H1 (cell line): ENCODE results near the gene UBE2G2. TPM values are rescaled to one million over a fixed set of nuclear protein-coding genes. Genes with fewer than 3 reads are reported as not detected.

Experiments
- CTCF ChIA-PET: fragments of 300-600 bp; sonication (Branson Sonifier 250); formaldehyde crosslinking; loops from one replicate; lab custom pipeline; 2021; ENCODE audit not compliant: partially characterized antibody; lab: Charles Lee
- POLR2A ChIA-PET: fragments of 300-600 bp; sonication (Branson Sonifier 250); formaldehyde crosslinking; loops from one replicate; lab custom pipeline; 2021; ENCODE audit warnings: inconsistent platforms; ENCODE audit not compliant: partially characterized antibody; lab: Charles Lee
- DNase-seq, 2 experiments: peaks; one replicate each; pipeline versions ENCODE4 v3.0.0 to v3.0.0-alpha.2; 2010 to 2022; ENCODE audit warnings: low spot score in 2 of 2, low read depth in 1 of 2, mixed read lengths in 1 of 2
- FAIRE-seq: peaks from 2 replicates; lab custom pipeline; 2011; peaks lifted over from hg19 to GRCh38; lab: Jason Lieb, UNC
- H2AFZ ChIP-seq: 2 replicates; pipeline ENCODE4 v1.8.1; 2012; ENCODE audit warnings: low read length, inconsistent platforms
- H2AK5ac ChIP-seq: 2 replicates; pipeline ENCODE4 v1.6.1; 2013; ENCODE audit warnings: low read depth, low read length
- H2BK120ac ChIP-seq: replicated peaks from 2 replicates; pipeline ENCODE3; 2013; ENCODE audit warnings: low read depth, low read length, inconsistent platforms
- H2BK12ac ChIP-seq: 2 replicates; pipeline ENCODE4 v1.6.1; 2013; ENCODE audit warnings: low read depth, low read length
- H2BK15ac ChIP-seq: 2 replicates; pipeline ENCODE4 v1.6.1; 2013; ENCODE audit warnings: low read length
- H2BK20ac ChIP-seq: 2 replicates; pipeline ENCODE4 v1.6.1; 2013; ENCODE audit warnings: low read length
- H2BK5ac ChIP-seq: 2 replicates; pipeline ENCODE4 v1.6.1; 2013; ENCODE audit warnings: low read depth, low read length
- H3K14ac ChIP-seq: 2 replicates; pipeline ENCODE4 v1.6.1; 2013; ENCODE audit warnings: inconsistent platforms; ENCODE audit not compliant: insufficient read length
- H3K18ac ChIP-seq: 2 replicates; pipeline ENCODE4 v1.6.1; 2013; ENCODE audit warnings: low read length; ENCODE audit errors: extremely low read depth
- H3K23ac ChIP-seq: 2 replicates; pipeline ENCODE4 v1.6.1; 2013; ENCODE audit warnings: inconsistent platforms; ENCODE audit not compliant: insufficient read length
- H3K23me2 ChIP-seq: 2 replicates; pipeline ENCODE4 v1.6.1; 2013; ENCODE audit warnings: low read depth, low read length
- H3K27ac ChIP-seq: 2 replicates; pipeline ENCODE4 v1.6.1; 2011; ENCODE audit warnings: low read depth, low read length, inconsistent platforms
- H3K27me3 ChIP-seq, 4 experiments: replicated peaks in 1 of 4; 1 replicate in 1 of 4; 2 replicates in 3 of 4; pipeline versions ENCODE4 v1.6.1 to v1.8.1; 2011 to 2013; ENCODE audit warnings: low read length in 3 of 4, mild to moderate bottlenecking in 3 of 4, inconsistent platforms in 2 of 4, mixed read lengths in 2 of 4, moderate library complexity in 1 of 4; ENCODE audit not compliant: control insufficient read depth in 3 of 4, insufficient read depth in 3 of 4; ENCODE audit errors: extremely low read depth in 1 of 4
- H3K36me3 ChIP-seq, 4 experiments: 2 replicates each; pipeline versions ENCODE4 v1.6.1 to v1.8.1; 2011 to 2013; ENCODE audit warnings: mild to moderate bottlenecking in 4 of 4, low read length in 3 of 4, moderate library complexity in 2 of 4, control low read depth in 1 of 4, inconsistent platforms in 1 of 4; ENCODE audit not compliant: insufficient read depth in 4 of 4, control insufficient read depth in 2 of 4
- H3K4ac ChIP-seq: replicated peaks from 2 replicates; pipeline ENCODE3; 2013; ENCODE audit warnings: low read length, low read depth, mixed read lengths, inconsistent platforms; ENCODE audit not compliant: insufficient read length
- H3K4me1 ChIP-seq, 4 experiments: replicated peaks in 1 of 4; 1 replicate in 1 of 4; 2 replicates in 3 of 4; pipeline versions ENCODE4 v1.6.1 to v1.8.1; 2011 to 2013; ENCODE audit warnings: low read length in 3 of 4, inconsistent platforms in 2 of 4, mixed read lengths in 1 of 4; ENCODE audit not compliant: insufficient read depth in 4 of 4, control insufficient read depth in 3 of 4
- H3K4me2 ChIP-seq, 2 experiments: 2 replicates each; pipeline versions ENCODE4 v1.6.1 to v1.8.1; 2011 to 2013; ENCODE audit warnings: low read depth in 2 of 2, low read length in 2 of 2, control low read depth in 1 of 2, inconsistent platforms in 1 of 2, mild to moderate bottlenecking in 1 of 2; ENCODE audit not compliant: insufficient read depth in 1 of 2
- H3K4me3 ChIP-seq, 4 experiments: fragments of 200-600, 300-600 bp in 1 of 4; sonication (generic), shearing (Covaris generic), sonication (Bioruptor Twin) in 1 of 4; 2 replicates each; pipeline versions ENCODE4 v1.5.1 to v1.8.1; 2011 to 2016; ENCODE audit warnings: low read length in 4 of 4, low read depth in 3 of 4, control low read depth in 2 of 4, inconsistent platforms in 2 of 4, mild to moderate bottlenecking in 2 of 4, mixed read lengths in 1 of 4, moderate library complexity in 1 of 4; ENCODE audit not compliant: insufficient read depth in 2 of 4; ENCODE audit errors: extremely low read depth in 1 of 4
- H3K56ac ChIP-seq: replicated peaks from 2 replicates; pipeline ENCODE3; 2013; ENCODE audit warnings: low read depth, mild to moderate bottlenecking, mixed read lengths, low read length, inconsistent platforms; ENCODE audit not compliant: insufficient read length
- H3K79me1 ChIP-seq: 2 replicates; pipeline ENCODE4 v1.6.1; 2013; ENCODE audit warnings: low read depth, low read length, control low read depth
- H3K79me2 ChIP-seq, 2 experiments: 2 replicates each; pipeline versions ENCODE4 v1.6.1 to v1.8.1; 2012 to 2013; ENCODE audit warnings: low read length in 2 of 2, mild to moderate bottlenecking in 2 of 2, inconsistent platforms in 1 of 2; ENCODE audit not compliant: insufficient read depth in 2 of 2, control insufficient read depth in 1 of 2
- H3K9ac ChIP-seq, 4 experiments: replicated peaks in 1 of 4; 1 replicate in 1 of 4; 2 replicates in 3 of 4; pipeline versions ENCODE4 v1.6.1 to v1.8.1; 2011 to 2013; ENCODE audit warnings: low read depth in 3 of 4, low read length in 3 of 4, control low read depth in 2 of 4, mild to moderate bottlenecking in 2 of 4, moderate library complexity in 2 of 4, inconsistent platforms in 1 of 4; ENCODE audit errors: extremely low read depth in 1 of 4
- H3K9me3 ChIP-seq, 2 experiments: 2 replicates each; pipeline versions ENCODE4 v1.6.1 to v1.8.1; 2012 to 2013; ENCODE audit warnings: mild to moderate bottlenecking in 2 of 2, moderate library complexity in 2 of 2, control low read depth in 1 of 2, inconsistent platforms in 1 of 2, low read depth in 1 of 2, low read length in 1 of 2, mixed read lengths in 1 of 2; ENCODE audit not compliant: insufficient read depth in 2 of 2
- H4K20me1 ChIP-seq, 2 experiments: replicated peaks in 1 of 2; 2 replicates each; pipeline versions ENCODE3 to v1.8.1; 2011 to 2013; ENCODE audit warnings: inconsistent platforms in 2 of 2, low read length in 2 of 2, mild to moderate bottlenecking in 1 of 2; ENCODE audit not compliant: insufficient read depth in 2 of 2, control insufficient read depth in 1 of 2
- H4K5ac ChIP-seq: 2 replicates; pipeline ENCODE4 v1.6.1; 2013; ENCODE audit warnings: low read length, low read depth, mixed read lengths, inconsistent platforms; ENCODE audit not compliant: insufficient read length
- H4K8ac ChIP-seq: 2 replicates; pipeline ENCODE4 v1.8.0; 2013; ENCODE audit warnings: mild to moderate bottlenecking, moderate library complexity, low read length, inconsistent platforms; ENCODE audit not compliant: insufficient read depth; ENCODE audit errors: extremely low read depth
- H4K91ac ChIP-seq: replicated peaks from 2 replicates; pipeline ENCODE3; 2013; ENCODE audit warnings: low read length, mixed read lengths, inconsistent platforms; ENCODE audit not compliant: insufficient read length
- CBX5 ChIP-seq: fragments of 300-800, 300-1000 bp; sonication (generic); IDR thresholded peaks from 2 replicates; pipeline ENCODE4 v1.7.1; 2016; ENCODE audit warnings: antibody characterized with exemption, low read length, low read depth
- CBX8 ChIP-seq: fragments of 300-800, 300-1000 bp; sonication (generic); IDR thresholded peaks from 2 replicates; pipeline ENCODE4 v1.7.1; 2016; ENCODE audit warnings: low read depth, low read length, borderline replicate concordance
- CEBPB ChIP-seq: IDR thresholded peaks from 2 replicates; pipeline ENCODE4 v1.6.1; 2012; ENCODE audit warnings: low read depth, low read length
- CTBP2 ChIP-seq: IDR thresholded peaks from 2 replicates; pipeline ENCODE4 v1.7.0; 2011; ENCODE audit warnings: borderline replicate concordance, mild to moderate bottlenecking, moderate library complexity, mixed read lengths, low read length; ENCODE audit not compliant: insufficient read depth, insufficient read length
- EGR1 ChIP-seq: IDR thresholded peaks from 2 replicates; pipeline ENCODE4 v1.6.1; 2011; ENCODE audit warnings: low read depth, low read length, borderline replicate concordance
- GTF2F1 ChIP-seq: IDR thresholded peaks from 2 replicates; pipeline ENCODE4 v1.6.1; 2012; ENCODE audit warnings: low read depth, low read length, improper control_type of control experiment, borderline replicate concordance
- KDM5A ChIP-seq: fragments of 200-600 bp; IDR thresholded peaks from 2 replicates; pipeline ENCODE4 v1.7.1; 2012; ENCODE audit warnings: mild to moderate bottlenecking, low read length, inconsistent platforms, mixed read lengths
- POLR2AphosphoS5 ChIP-seq: IDR thresholded peaks from 2 replicates; pipeline ENCODE4 v1.6.1; 2011; ENCODE audit warnings: low read depth, low read length
- RXRA ChIP-seq: IDR thresholded peaks from 2 replicates; pipeline ENCODE4 v1.6.1; 2011; ENCODE audit warnings: low read depth, mild to moderate bottlenecking, low read length, moderate library complexity; ENCODE audit not compliant: insufficient read depth
- SAP30 ChIP-seq: fragments of 300-600 bp; sonication (generic); IDR thresholded peaks from 2 replicates; pipeline ENCODE4 v1.7.1; 2012; ENCODE audit warnings: low read length, moderate library complexity, mild to moderate bottlenecking, inconsistent platforms; ENCODE audit not compliant: insufficient read depth, insufficient replicate concordance
- SIX5 ChIP-seq: IDR thresholded peaks from 2 replicates; pipeline ENCODE4 v1.6.1; 2011; ENCODE audit warnings: mild to moderate bottlenecking, low read depth, low read length
- SP2 ChIP-seq: IDR thresholded peaks from 2 replicates; pipeline ENCODE4 v1.6.1; 2012; ENCODE audit warnings: mild to moderate bottlenecking, low read length, inconsistent platforms
- TAF1 ChIP-seq: IDR thresholded peaks from 2 replicates; pipeline ENCODE4 v1.6.1; 2011; ENCODE audit warnings: mild to moderate bottlenecking, low read depth, low read length
- ZNF274 ChIP-seq: IDR thresholded peaks from 2 replicates; pipeline ENCODE4 v1.7.0; 2012; ENCODE audit warnings: low read length, borderline replicate concordance; ENCODE audit errors: extremely low read depth
- WGBS, 2 experiments: shearing (Covaris generic) in 1 of 2; methylation state at CpG; one replicate each; pipeline versions ENCODE4 v1.1.6 to v1.1.7; 2013 to 2015; ENCODE audit warnings: low lambda C conversion rate in 2 of 2, mixed read lengths in 2 of 2, inconsistent platforms in 1 of 2, low coverage in 1 of 2, missing lambda C conversion rate in 1 of 2; ENCODE audit not compliant: insufficient replicate concordance in 2 of 2, insufficient coverage in 1 of 2, insufficient read length in 1 of 2; ENCODE audit errors: extremely low coverage in 1 of 2, missing lambda C conversion rate in 1 of 2; 5-methylcytosine and 5-hydroxymethylcytosine counted together
- polyA plus RNA-seq, 7 experiments: library from polyadenylated mRNA; depleted of rRNA in 3 of 7; stranded (reverse) in 5 of 7; unstranded in 2 of 7; fragments of >200 nt in 5 of 7; fragments of 200-250 nt in 2 of 7; gene quantifications; 1 replicate in 5 of 7; 2 replicates in 1 of 7; 4 replicates in 1 of 7; pipeline versions ENCODE4 v1.2.1 to v1.2.3, GENCODE V29; 2011 to 2013; ENCODE audit warnings: missing spikeins in 2 of 7, mixed read lengths in 2 of 7
- total RNA-seq: library from RNA; stranded (reverse); fragmentation: NEBNext Ultra II Directional; extraction: Animal tissue kit (Norgen Biotek cat#: 25700); gene quantifications from 2 replicates; pipeline ENCODE4 v1.2.1, GENCODE V29; 2021

Gene UBE2G2
- total and polyA plus RNA-seq, 2 of the 8 experiments (the other 6 are each of a cell fraction or from before 2014, with no cell fraction given), result 96.3 to 101 TPM

DNA sequence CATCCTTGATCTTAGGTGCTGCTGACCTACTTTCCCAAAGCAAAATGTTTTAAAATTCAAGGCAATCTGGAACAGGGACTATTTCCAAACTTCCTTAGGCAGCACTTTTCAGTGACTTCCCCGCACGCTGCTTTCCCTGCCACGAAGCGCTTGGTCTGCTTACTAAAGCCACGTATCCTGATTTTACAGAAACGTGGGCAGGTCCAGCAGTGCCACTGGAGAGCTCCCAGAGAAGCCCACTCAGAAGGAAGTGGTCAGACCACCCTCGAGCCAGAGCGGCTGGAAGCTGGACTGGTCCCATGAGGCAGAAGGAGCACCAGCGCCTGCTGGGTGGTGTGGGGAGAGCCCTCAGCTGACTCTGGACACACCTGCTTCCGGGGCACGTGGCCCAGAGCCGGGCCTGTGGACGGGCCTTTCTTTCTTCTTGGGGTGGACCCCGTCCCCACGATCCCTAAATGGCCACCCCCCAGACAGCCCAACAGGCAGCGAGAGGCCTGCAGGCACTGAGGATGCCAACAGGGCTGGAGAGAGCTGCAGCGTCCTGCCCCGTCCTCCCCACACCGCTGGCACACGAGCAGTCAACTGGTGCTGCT lies 48.7 kb upstream of the UBE2G2 start:
- H3K4me2 ChIP-seq, result no peak overlapping the region
- no peak overlapping the region for H2AK5ac ChIP-seq
- no peak for FAIRE-seq
- 97% methylated on average over 20 of the region's 20 CpGs; no CpG with 5 or more reads in 1 of the 2 experiments for WGBS, 2 experiments
- H3K79me2 ChIP-seq, result no peaks in the 10 kb centered on the region; a peak in 1 of 4 replicates
- H4K91ac ChIP-seq, result no peak overlapping the region
- DNase-seq, result no peak
- POLR2A ChIA-PET, result interaction anchor here (0.6 to 1.5 kb wide), 2 partner anchors 22 to 147 kb away, joined by 3 read pairs; no protein-coding TSS in a partner anchor
- H3K4me1 ChIP-seq, result peaks cover 0 to 11% (median 4%) of the 10 kb centered on the region in 4 experiments; a peak in 4 of 7 replicates
- no peak overlapping the region for H3K18ac ChIP-seq
- H2AFZ ChIP-seq, result no peak overlapping the region
- no peak overlapping the region for H3K56ac ChIP-seq
- no peak overlapping the region for H2BK15ac ChIP-seq
- H4K20me1 ChIP-seq, result peaks cover 4 to 11% of the 10 kb centered on the region in 2 experiments
- no peaks in the 10 kb centered on the region for H3K27me3 ChIP-seq
- no peak overlapping the region for H2BK120ac ChIP-seq
- no peak overlapping the region for H3K14ac ChIP-seq
- CTCF ChIA-PET, result interaction anchor here (0.7 to 1.4 kb wide), 3 partner anchors 13 to 50 kb away, joined by 3 to 6 read pairs (median 3); partner anchors contain the start of gene UBE2G2
- H3K4me3 ChIP-seq, result no peak overlapping the region
- H4K5ac ChIP-seq, result no peak overlapping the region
- no peak overlapping the region for H2BK12ac ChIP-seq
- TF ChIP-seq CBX5, result no peak
- no peak for TF ChIP-seq EGR1
- TF ChIP-seq SAP30, result no peak
- TF ChIP-seq KDM5A, result no peak
- TF ChIP-seq POLR2AphosphoS5, result no peak
- TF ChIP-seq TAF1, result no peak
- TF ChIP-seq SIX5, result no peak
- TF ChIP-seq GTF2F1, result no peak
- no peak for TF ChIP-seq RXRA
- no peak for TF ChIP-seq CBX8
- no peak for TF ChIP-seq CEBPB
- TF ChIP-seq ZNF274, result no peak
- TF ChIP-seq CTBP2, result no peak
- no peak for TF ChIP-seq SP2
- no peaks in the 10 kb centered on the region; a peak in 1 of 4 replicates for H3K9me3 ChIP-seq
- H2BK5ac ChIP-seq, result no peak overlapping the region
- H3K36me3 ChIP-seq, result peaks cover 15 to 40% (median 33%) of the 10 kb centered on the region in 4 experiments; a peak in 7 of 8 replicates
- H3K23ac ChIP-seq, result no peak overlapping the region
- H3K23me2 ChIP-seq, result no peaks in the 10 kb centered on the region
- no peak overlapping the region for H3K27ac ChIP-seq
- H3K9ac ChIP-seq, result no peak overlapping the region
- H3K4ac ChIP-seq, result no peak overlapping the region
- H4K8ac ChIP-seq, result no peak overlapping the region
- peaks cover 2% of the 10 kb centered on the region; the same call in 1 of the 2 replicates for H3K79me1 ChIP-seq
- H2BK20ac ChIP-seq, result no peak overlapping the region
